Kidney (tissue), 14 donors: Measurements from ENCODE around the gene SULF2. TPM values are rescaled to one million over a fixed set of nuclear protein-coding genes. Genes with fewer than 3 reads are reported as not detected.

Experiments
- DNase-seq, 5 donors: peaks; one replicate each; pipeline ENCODE4 v3.0.0-alpha.2; 2013 to 2020
- FAIRE-seq: peaks from 2 replicates; lab custom pipeline; 2012; peaks lifted over from hg19 to GRCh38; lab: Jason Lieb, UNC
- H3K27ac ChIP-seq, 2 donors: one replicate each; pipeline ENCODE4 v1.7.0; 2013; ENCODE audit warnings: low read depth in 2 of 2, low read length in 2 of 2, inconsistent platforms in 1 of 2
- H3K27me3 ChIP-seq: one replicate; pipeline ENCODE4 v1.7.1; 2013; ENCODE audit warnings: low read length, inconsistent platforms; ENCODE audit not compliant: control insufficient read depth, insufficient read depth
- H3K36me3 ChIP-seq, 3 donors: one replicate each; pipeline versions ENCODE4 v1.7.0 to v1.7.1; 2013; ENCODE audit warnings: low read length in 3 of 3, control low read depth in 1 of 3, inconsistent platforms in 1 of 3; ENCODE audit not compliant: insufficient read depth in 3 of 3, control insufficient read depth in 2 of 3
- H3K4me1 ChIP-seq, 3 donors: one replicate each; pipeline versions ENCODE4 v1.7.0 to v1.7.1; 2013; ENCODE audit warnings: low read length in 3 of 3, inconsistent platforms in 1 of 3, low read depth in 1 of 3; ENCODE audit not compliant: control insufficient read depth in 2 of 3, insufficient read depth in 2 of 3
- H3K4me3 ChIP-seq, 3 donors: one replicate each; pipeline versions ENCODE4 v1.7.0 to v1.8.1; 2013; ENCODE audit warnings: low read length in 3 of 3, control low read depth in 1 of 3, inconsistent platforms in 1 of 3
- H3K9ac ChIP-seq, 3 donors: one replicate each; pipeline versions ENCODE4 v1.7.0 to v1.7.1; 2013; ENCODE audit warnings: low read length in 3 of 3, control low read depth in 1 of 3, inconsistent platforms in 1 of 3
- H3K9me3 ChIP-seq, 3 donors: one replicate each; pipeline versions ENCODE4 v1.7.0 to v1.7.1; 2013; ENCODE audit warnings: low read length in 3 of 3, control low read depth in 1 of 3, inconsistent platforms in 1 of 3; ENCODE audit not compliant: control insufficient read depth in 2 of 3, insufficient read depth in 1 of 3
- CTCF ChIP-seq: IDR thresholded peaks from 3 replicates; pipeline ENCODE4 v1.5.1; 2012; ENCODE audit warnings: mild to moderate bottlenecking, moderate library complexity, borderline replicate concordance; ENCODE audit not compliant: insufficient read depth; ENCODE audit errors: extremely low read depth
- intact Hi-C: fragments of 100-400 bp; cut with DNase I; formaldehyde crosslinking; loops from one replicate; pipeline ENCODE4 v1.11.1; 2022
- polyA plus RNA-seq: library from polyadenylated mRNA; stranded (reverse); fragments of 350-450 nt; fragmentation: Illumina TruSeq; extraction: RNeasy Lipid Tissue Mini Kit (QIAGEN cat#74804); gene quantifications from one replicate; pipeline ENCODE4 v1.2.3, GENCODE V29; 2014; ENCODE audit warnings: low read depth, low replicate concordance; ENCODE audit not compliant: insufficient read depth
- total RNA-seq: library from RNA; stranded (reverse); fragmentation: NEBNext Ultra II Directional; extraction: Animal tissue kit (Norgen Biotek cat#: 25700); gene quantifications from one replicate; pipeline ENCODE4 v1.2.1, GENCODE V29; 2021
- donor health status: control.
- donor health status: control.
- donor health status: control.
- donor health status: control.
- donor health status: control.
- donor health status: DM: yes; HTN: yes; CAD: no.
- donor health status: Normal renal cell carcinoma (clear cell type).

The SULF2 gene
- total and polyA plus RNA-seq, 2 donors from 2014 or later = 85.1 to 257 TPM

GRCh38 chr20:47748823-47749222 is 36.5 kb downstream of the SULF2 start:
- DNase-seq = no peak
- Histone ChIP-seq H3K27ac (no peak overlapping the region), H3K36me3 (no peaks in the 10 kb centered on the region), H3K4me1 (no peaks in the 10 kb centered on the region), H3K9me3 (no peaks in the 10 kb centered on the region), H3K27me3 (no peaks in the 10 kb centered on the region), H3K9ac (no peak overlapping the region), H3K4me3 (no peak overlapping the region)
- no peak for FAIRE-seq
- TF ChIP-seq CTCF = no peak
- intact Hi-C loops = no loop called here

DNA sequence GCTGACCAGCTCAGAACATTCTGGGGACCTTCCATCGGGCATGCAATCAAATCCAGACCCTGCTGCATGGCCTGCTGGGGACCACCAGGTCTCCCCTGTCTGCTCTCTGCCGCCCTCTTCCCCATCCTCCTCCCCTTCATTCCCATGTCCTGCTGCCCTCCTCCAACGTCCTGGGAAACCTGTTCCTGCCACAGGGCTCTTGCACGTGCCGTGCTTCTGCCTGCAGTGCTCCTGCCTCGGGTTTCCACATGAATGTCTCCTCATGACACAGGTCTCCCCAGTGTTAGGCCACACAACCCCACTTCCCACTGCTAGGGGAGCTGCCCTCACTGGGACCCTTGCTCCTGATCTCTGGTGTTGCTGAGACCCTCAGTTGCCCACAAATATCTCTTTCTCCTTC is 37.2 kb downstream of the SULF2 start:
- Histone ChIP-seq H3K9ac (no peak overlapping the region), H3K36me3 (no peaks in the 10 kb centered on the region), H3K4me3 (no peak overlapping the region), H3K4me1 (no peaks in the 10 kb centered on the region), H3K27me3 (no peaks in the 10 kb centered on the region), H3K9me3 (no peaks in the 10 kb centered on the region), H3K27ac (no peak overlapping the region)
- intact Hi-C loops = no loop called here
- no peak for TF ChIP-seq CTCF
- DNase-seq (no peak), FAIRE-seq (no peak)

DNA sequence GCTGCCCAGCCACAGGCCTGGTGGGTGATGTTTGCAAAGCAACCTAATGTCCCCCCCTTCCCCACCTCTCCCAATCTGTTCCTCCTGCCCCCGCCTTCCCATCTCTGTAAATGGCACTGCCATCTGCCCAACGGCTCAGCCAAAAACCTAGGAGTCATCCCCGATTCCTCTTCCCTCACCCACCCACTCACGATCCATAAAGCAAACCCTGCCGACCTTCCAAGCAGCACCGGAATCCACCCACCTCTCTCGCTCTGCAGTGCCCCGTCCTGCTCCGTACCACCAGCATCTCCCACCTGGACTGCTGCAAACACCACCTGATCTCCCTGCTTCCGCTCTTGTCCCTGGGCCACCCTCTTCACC is 37.6 kb downstream of the SULF2 start:
- Histone ChIP-seq H3K4me1 (no peaks in the 10 kb centered on the region), H3K27ac (no peak overlapping the region), H3K9ac (no peak overlapping the region), H3K27me3 (no peaks in the 10 kb centered on the region), H3K4me3 (no peak overlapping the region), H3K9me3 (no peaks in the 10 kb centered on the region), H3K36me3 (no peaks in the 10 kb centered on the region)
- TF ChIP-seq CTCF = no peak
- FAIRE-seq (no peak), DNase-seq (no peak)
- intact Hi-C loops = no loop called here

GRCh38 chr20:47744803-47745202 is 40.5 kb downstream of the SULF2 start:
- DNase-seq (no peak), FAIRE-seq (no peak)
- H3K36me3 ChIP-seq = no peaks in the 10 kb centered on the region
- no peaks in the 10 kb centered on the region for H3K4me1 ChIP-seq
- no peak overlapping the region for H3K9ac ChIP-seq
- no peaks in the 10 kb centered on the region for H3K27me3 ChIP-seq
- no peaks in the 10 kb centered on the region for H3K9me3 ChIP-seq
- TF ChIP-seq CTCF = no peak
- no peak overlapping the region for H3K27ac ChIP-seq
- intact Hi-C loops = no loop called here
- H3K4me3 ChIP-seq = no peak overlapping the region
